GM18511 (cell line): ENCODE measurements around the gene NXPE4.

Experiments used
- ATAC-seq: cut with Tn5 transposase; IDR thresholded peaks from one replicate; pipeline ENCODE4 v1.9.1; 2021; ENCODE audit warnings: mild to moderate bottlenecking, moderate library complexity; ENCODE audit not compliant: unreplicated experiment

The NXPE4 gene

GRCh38 chr11:114563077-114563476, 32.5 kb downstream of the NXPE4 start:
- ATAC-seq = no peak

GRCh38 chr11:114562166-114562916, 33.2 kb downstream of the NXPE4 start:
- no peak for ATAC-seq

GRCh38 chr11:114559425-114560310, 35.9 kb downstream of the NXPE4 start, which contains the start of gene NXPE1:
Gene NXPE1, minus strand, starts transcription at chr11:114559881. Its CDS starts 8,680 bp downstream, at chr11:114551201.
- no peak for ATAC-seq

- no peak for ATAC-seq
Measured at GRCh38 chr11:114556135-114556534, 39.5 kb downstream of the NXPE4 start.

GRCh38 chr11:114553642-114554041, 41.9 kb downstream of the NXPE4 start:
- no peak for ATAC-seq

- no peak for ATAC-seq
Measured at GRCh38 chr11:114551060-114551459, 44.5 kb downstream of the NXPE4 start.

GRCh38 chr11:114525682-114526081, 69.9 kb downstream of the NXPE4 start:
- ATAC-seq = no peak

GRCh38 chr11:114524122-114524521, 71.5 kb downstream of the NXPE4 start:
- no peak for ATAC-seq

GRCh38 chr11:114522818-114523217, 72.8 kb downstream of the NXPE4 start:
- no peak for ATAC-seq
